H1 (cell line): ENCODE data around the gene ST3GAL3. TPM values are rescaled to one million over a fixed set of nuclear protein-coding genes. Genes with fewer than 3 reads are reported as not detected.

ENCODE experiments used
- CTBP2 ChIP-seq: IDR thresholded peaks from 2 replicates; pipeline ENCODE4 v1.7.0; 2011; ENCODE audit warnings: borderline replicate concordance, mild to moderate bottlenecking, moderate library complexity, mixed read lengths, low read length; ENCODE audit not compliant: insufficient read depth, insufficient read length
- EP300 ChIP-seq, 2 experiments: IDR thresholded peaks; 1 replicate in 1 of 2; 2 replicates in 1 of 2; pipeline ENCODE4 v1.6.1; 2011 to 2012; ENCODE audit warnings: low read depth in 2 of 2, low read length in 2 of 2, mild to moderate bottlenecking in 2 of 2, borderline replicate concordance in 1 of 2, inconsistent platforms in 1 of 2, moderate library complexity in 1 of 2
- MAX ChIP-seq: IDR thresholded peaks from 2 replicates; pipeline ENCODE4 v1.6.1; 2012; ENCODE audit warnings: inconsistent platforms
- PHF8 ChIP-seq: fragments of 200-600 bp; sonication (generic); conservative IDR thresholded peaks from 2 replicates; pipeline ENCODE4 v1.7.1; 2012; ENCODE audit warnings: low read depth, mild to moderate bottlenecking, inconsistent platforms, low read length, moderate library complexity
- SIRT6 ChIP-seq: IDR thresholded peaks from one replicate; pipeline ENCODE4 v1.7.1; 2012; ENCODE audit warnings: low read length, inconsistent platforms
- TAF7 ChIP-seq: optimal IDR thresholded peaks from 2 replicates; pipeline ENCODE3; 2011; ENCODE audit warnings: low read depth, mild to moderate bottlenecking, inconsistent platforms, low read length, moderate library complexity, borderline replicate concordance
- TCF12 ChIP-seq: IDR thresholded peaks from 2 replicates; pipeline ENCODE4 v1.6.1; 2011; ENCODE audit warnings: low read depth, mild to moderate bottlenecking, low read length
- polyA plus RNA-seq, 7 experiments: library from polyadenylated mRNA; depleted of rRNA in 3 of 7; stranded (reverse) in 5 of 7; unstranded in 2 of 7; fragments of >200 nt in 5 of 7; fragments of 200-250 nt in 2 of 7; gene quantifications; 1 replicate in 5 of 7; 2 replicates in 1 of 7; 4 replicates in 1 of 7; pipeline versions ENCODE4 v1.2.1 to v1.2.3, GENCODE V29; 2011 to 2013; ENCODE audit warnings: missing spikeins in 2 of 7, mixed read lengths in 2 of 7
- total RNA-seq: library from RNA; stranded (reverse); fragmentation: NEBNext Ultra II Directional; extraction: Animal tissue kit (Norgen Biotek cat#: 25700); gene quantifications from 2 replicates; pipeline ENCODE4 v1.2.1, GENCODE V29; 2021

ST3GAL3 gene
- total and polyA plus RNA-seq, 2 of the 8 experiments (the other 6 are each of a cell fraction or from before 2014, with no cell fraction given), result 6.8 to 7.0 TPM

DNA sequence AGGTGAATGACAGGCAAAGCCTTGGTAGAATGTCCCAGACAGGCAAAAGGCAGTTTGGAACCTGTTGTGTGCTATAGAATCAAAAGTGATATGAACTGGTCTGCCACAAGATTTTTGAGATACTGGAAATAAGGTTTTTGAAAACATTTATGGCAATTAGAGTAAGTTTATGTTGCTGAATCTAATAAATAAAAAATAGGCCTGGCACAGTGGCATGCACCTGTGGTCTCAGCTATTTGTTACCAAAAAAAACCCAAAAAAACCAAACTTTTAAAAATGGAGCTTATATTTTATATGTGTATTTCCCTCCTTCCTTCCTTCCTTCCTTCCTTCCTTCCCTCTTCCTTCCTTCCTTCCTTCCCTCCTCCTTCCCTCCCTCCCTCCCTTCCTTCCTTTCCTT is 149.8 kb downstream of the ST3GAL3 start (continued):
- TF ChIP-seq EP300 (IDR thresholded peaks at IDR 0.05; ENCODE audit: borderline replicate concordance in 1 of 2, low read depth in 2 of 2, low read length in 2 of 2) (no peak), MAX (no peak), TAF7 (no peak), SIRT6 (no peak), TCF12 (no peak), PHF8 (no peak), CTBP2 (no peak)
